GM18870 (cell line): ENCODE results near the gene CCDC191.

Experiments used
- ATAC-seq: cut with Tn5 transposase; IDR thresholded peaks from one replicate; pipeline ENCODE4 v1.9.1; 2021; ENCODE audit warnings: moderate library complexity; ENCODE audit not compliant: unreplicated experiment

Gene CCDC191, protein sequence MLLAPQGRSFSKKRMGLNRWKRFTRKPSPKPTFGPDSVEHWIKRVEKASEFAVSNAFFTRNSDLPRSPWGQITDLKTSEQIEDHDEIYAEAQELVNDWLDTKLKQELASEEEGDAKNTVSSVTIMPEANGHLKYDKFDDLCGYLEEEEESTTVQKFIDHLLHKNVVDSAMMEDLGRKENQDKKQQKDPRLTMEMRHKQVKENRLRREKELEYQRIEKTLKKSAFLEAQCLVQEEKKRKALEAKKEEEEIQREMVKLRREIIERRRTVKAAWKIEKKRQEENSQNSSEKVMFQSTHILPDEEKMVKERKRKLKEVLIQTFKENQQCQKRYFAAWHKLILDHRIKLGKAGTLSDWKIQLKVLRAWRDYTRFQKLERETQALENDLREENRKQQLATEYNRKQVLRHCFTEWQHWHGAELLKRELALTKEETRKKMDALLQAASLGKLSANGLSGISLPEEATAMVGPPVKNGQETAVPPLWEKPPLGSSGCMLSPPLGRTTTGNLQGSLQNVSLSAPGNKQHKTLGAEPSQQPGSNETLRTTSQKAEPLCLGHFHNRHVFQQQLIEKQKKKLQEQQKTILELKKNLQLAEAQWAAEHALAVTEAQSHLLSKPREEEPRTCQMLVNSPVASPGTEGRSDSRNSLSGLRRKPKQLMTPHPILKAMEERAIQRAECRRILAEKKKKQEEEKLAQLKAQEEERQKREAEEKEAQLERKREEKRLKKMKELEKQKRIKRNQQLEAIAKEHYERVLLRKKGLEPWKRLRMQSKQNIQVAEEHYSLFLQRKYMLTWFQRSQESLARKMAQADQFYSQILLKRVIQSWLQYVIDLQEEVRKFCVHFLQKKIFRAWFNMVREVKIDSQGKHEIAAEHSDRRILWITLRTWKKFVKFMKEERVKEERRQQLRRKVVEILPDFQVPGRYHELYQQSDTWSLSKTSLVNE

DNA sequence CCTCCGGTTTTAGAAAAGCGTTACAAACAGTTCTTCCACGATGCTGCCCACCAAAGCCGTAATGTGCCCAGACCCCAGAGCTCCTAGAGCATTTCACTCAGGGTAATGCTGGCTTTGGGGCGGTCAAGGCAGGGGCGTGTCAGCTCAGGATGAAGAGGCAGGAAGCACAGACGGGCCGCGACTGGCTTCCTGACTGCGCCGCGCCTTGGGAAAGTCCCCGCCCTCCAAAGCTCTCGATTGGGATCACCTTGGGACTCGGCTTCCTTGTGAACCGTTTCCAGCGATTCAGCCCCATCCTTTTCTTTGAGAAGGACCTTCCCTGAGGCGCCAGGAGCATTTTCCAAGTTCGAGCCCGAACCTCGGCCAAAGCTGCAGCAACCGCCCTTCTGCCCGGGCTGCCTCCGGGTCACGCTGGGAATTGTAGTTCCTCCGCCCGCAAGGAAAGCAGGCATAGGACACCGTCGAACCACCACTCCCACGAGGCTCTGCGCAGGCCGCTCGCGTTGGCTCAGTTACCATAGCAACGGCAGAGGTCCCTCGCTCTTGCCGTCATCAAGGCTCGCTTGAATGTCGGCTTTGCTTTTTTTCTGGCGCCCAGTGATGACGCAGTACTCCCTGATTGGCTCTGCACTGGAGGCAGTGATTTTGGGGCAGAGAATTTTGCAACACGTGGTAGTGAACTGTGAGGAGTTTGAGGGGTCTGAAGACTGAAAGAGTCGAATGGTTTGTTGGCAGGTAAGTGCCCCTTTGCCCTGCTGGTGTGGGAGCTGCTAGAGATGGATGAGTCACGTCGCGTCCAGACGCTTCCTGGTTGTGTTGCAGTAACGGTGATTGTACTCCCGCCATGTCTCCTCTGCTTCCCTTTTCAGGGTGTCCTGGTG is at the start of gene CCDC191, which contains the start of gene QTRT2:
TSS of gene CCDC191 (minus strand) at position 397 of the 881 bp plus-strand sequence. CDS start at position 337, 60 bp downstream.
TSS of gene QTRT2 (plus strand) at position 608 of the 881 bp plus-strand sequence. CDS start 8,521 bp downstream, outside the sequence.
- ATAC-seq: peak; percentile 96

DNA sequence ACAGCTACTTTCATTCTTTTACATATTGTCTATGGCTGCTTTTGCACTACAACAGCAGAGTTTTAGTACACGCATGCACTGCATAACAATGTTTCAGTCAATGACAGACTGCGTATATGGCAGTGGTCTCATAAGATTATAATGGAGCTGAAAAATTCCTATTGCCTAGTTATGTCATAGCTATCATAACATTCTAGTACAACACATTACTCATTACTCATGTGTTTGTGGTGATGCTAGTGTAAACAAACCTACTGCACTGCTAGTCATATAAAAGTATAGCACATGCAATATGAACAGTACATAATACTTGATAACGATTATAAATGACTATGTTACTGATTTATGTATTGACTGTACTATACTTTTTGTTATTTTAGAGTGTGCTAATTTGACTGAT is 48.1 kb upstream of the CCDC191 start:
- ATAC-seq: no peak

GRCh38 chr3:114103858-114104257 is 47.5 kb upstream of the CCDC191 start:
- ATAC-seq: no peak

DNA sequence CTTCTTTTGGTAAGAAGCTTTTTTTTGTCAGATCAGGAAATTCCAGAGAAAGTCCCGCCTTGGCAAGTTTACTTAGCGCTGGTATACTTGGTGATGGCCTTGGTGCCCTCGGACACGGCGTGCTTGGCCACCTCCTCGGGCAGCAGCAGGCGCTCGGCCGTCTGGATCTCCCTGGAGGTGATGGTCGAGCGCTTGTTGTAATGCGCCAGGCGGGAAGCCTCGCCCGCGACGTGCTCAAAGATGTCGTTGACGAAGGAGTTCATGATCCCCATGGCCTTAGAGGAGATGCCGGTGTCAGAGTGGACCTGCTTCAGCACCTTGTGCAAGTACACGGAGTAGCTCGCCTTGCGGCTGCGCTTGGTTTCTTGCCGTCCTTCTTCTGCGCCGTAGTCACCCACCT is 46.9 kb upstream of the CCDC191 start:
- no peak for ATAC-seq

DNA sequence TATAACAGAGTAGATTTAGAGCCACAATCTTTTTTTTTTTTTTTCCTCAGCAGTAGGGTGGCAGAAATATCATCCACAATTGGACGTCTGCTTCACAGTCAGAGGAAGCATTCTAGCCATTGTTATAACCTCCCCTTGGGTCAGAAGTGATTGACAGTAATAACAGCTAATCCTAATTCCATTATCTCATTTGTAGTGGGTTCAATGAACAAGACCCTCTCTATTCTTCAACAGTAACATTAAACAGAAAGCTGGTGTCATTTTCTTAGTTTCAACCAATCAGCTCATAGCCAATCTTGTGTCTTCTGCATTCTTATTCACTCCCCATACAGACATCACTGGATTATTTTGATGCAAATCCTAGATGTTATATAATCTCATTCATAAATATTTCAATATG is 44.8 kb upstream of the CCDC191 start:
- ATAC-seq: no peak

GRCh38 chr3:114095796-114096195 is 39.5 kb upstream of the CCDC191 start:
- no peak for ATAC-seq

GRCh38 chr3:114093596-114093995 is 37.3 kb upstream of the CCDC191 start:
- no peak for ATAC-seq

GRCh38 chr3:114093016-114093380 is 36.7 kb upstream of the CCDC191 start:
- ATAC-seq: no peak

- ATAC-seq: no peak
Measured at GRCh38 chr3:114092151-114093015, 36.1 kb upstream of the CCDC191 start.

GRCh38 chr3:114089675-114090074 is 33.3 kb upstream of the CCDC191 start:
- ATAC-seq: no peak

- ATAC-seq: no peak
Measured at GRCh38 chr3:114086356-114086755, 30.0 kb upstream of the CCDC191 start.

DNA sequence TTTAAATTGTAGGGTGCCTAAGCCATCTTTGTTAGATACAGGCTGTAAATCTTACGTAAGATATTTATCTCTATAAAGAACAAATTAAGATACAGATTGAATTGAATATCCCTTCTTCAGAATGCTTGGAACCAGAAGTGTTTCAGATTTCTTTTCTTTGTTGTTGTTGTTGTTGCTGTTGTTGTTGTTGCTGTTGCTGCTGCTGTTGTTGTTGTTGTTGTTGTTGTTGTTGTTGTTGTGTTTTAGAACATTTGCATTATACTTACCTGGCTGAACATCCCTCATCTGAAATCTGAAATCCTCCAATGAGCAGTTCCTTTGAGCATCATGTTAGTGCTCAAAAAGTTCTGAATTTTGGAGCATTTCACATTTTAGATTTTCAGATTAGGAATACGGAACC is 26.8 kb upstream of the CCDC191 start:
- ATAC-seq: no peak

DNA sequence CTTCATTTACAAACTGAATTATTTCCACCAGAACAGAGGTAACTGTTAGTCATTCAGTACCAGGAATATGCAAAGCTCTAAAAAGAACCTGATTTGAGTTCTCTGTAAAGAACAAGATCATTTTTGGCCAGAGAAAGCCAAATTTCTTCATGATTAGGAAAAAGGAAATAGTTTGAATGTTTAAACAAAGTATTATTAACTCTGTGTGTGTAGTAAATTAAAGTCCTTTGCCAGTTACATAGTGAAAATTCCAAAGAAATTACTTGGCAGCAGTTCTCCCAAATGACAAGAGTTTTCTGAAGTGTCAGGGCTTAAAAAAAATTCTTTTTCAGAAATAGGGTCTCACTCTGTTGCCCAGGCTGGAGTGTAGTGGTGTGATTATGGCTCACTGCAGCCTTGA is 24.7 kb upstream of the CCDC191 start:
- ATAC-seq: no peak

GRCh38 chr3:114080201-114080600 is 23.9 kb upstream of the CCDC191 start:
- ATAC-seq: no peak

DNA sequence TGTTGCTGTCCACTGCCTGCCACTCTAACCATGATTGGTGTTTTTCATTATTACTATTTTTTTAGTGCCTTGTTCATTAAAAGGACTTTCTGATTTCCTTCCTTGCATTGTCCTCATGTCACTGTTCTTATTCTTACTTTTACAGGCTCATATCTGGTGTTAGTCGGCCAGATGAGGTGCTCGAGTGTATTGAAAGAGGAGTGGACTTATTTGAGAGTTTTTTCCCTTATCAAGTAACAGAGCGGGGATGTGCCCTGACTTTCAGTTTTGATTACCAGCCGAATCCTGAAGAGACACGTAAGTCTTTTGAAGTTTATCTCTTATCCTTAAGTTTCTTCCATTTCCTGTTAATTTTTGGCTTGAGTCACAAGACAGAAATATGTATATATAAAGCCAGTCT is 23.4 kb upstream of the CCDC191 start:
- no peak for ATAC-seq

- no peak for ATAC-seq
Measured at GRCh38 chr3:114078126-114078525, 21.8 kb upstream of the CCDC191 start.

DNA sequence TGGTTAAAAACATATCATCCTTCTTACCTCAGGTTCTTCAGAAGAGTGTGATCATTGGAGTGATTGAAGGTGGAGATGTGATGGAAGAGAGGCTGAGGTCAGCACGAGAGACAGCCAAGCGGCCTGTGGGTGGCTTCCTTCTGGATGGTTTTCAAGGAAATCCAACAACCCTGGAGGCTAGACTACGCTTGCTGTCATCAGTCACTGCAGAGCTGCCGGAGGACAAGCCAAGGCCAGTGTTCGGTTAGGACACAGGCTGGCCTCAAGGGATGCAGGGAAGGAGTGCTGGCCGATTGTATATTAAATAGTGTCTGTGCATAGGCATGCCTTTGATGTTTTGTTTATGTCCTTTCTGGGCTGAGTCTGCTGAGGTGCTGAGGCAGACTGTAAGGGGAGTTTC is 20.4 kb upstream of the CCDC191 start:
- no peak for ATAC-seq

- no peak for ATAC-seq
Measured at GRCh38 chr3:114071786-114072185, 15.5 kb upstream of the CCDC191 start.

GRCh38 chr3:114068336-114068735 is 12.0 kb upstream of the CCDC191 start:
- ATAC-seq: no peak

DNA sequence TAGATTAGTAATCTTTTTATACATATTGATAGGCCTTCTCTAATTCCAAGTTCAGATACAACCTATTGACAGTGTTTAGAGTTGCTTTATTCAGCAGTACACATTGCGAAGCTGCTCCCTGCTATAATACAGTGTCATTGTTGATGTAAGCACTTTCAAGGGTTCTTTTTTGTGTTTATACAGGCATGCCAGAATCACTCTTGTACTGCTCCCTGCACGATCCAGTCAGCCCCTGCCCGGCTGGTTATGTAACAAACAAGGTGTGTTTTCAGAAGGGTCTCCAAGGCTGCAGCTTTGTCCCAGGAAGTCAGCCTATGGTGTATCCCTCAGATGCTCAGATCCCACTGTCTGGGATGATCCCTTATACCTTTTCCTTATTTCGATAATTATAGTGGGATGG is 11.5 kb upstream of the CCDC191 start:
- no peak for ATAC-seq
